ENCODE measurements around the gene ZNF280B.

DNA sequence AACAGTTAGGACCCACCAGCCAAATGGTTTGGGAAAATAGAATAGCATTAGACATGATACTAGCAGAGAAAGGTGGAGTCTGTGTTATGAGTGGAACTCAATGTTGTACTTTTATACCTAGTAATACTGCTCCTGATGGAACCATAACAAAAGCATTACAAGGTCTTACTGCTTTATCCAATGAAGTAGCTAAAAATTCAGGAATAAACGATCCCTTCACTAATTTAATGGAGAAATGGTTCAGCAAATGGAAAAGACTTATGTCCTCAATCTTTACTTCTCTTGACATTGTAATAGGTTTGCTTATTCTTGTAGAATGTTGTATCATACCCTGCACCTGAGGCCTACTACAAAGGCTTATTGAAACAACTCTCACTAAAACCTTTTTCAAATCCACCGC is 50.2 kb downstream of the ZNF280B start:
- TF ChIP-seq RAD21 (CRISPR knock-in tag; IDR thresholded peaks at IDR 0.05): no peak
- TF ChIP-seq, protein P1, sequence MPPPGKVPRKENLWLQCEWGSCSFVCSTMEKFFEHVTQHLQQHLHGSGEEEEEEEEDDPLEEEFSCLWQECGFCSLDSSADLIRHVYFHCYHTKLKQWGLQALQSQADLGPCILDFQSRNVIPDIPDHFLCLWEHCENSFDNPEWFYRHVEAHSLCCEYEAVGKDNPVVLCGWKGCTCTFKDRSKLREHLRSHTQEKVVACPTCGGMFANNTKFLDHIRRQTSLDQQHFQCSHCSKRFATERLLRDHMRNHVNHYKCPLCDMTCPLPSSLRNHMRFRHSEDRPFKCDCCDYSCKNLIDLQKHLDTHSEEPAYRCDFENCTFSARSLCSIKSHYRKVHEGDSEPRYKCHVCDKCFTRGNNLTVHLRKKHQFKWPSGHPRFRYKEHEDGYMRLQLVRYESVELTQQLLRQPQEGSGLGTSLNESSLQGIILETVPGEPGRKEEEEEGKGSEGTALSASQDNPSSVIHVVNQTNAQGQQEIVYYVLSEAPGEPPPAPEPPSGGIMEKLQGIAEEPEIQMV (CRISPR knock-in tag; IDR thresholded peaks at IDR 0.05; ENCODE audit: low read depth): no peak
- TF ChIP-seq NCOR1 (IDR thresholded peaks at IDR 0.05; ENCODE audit: borderline replicate concordance, low read length): no peak
- no peak for TF ChIP-seq SRF (IDR thresholded peaks at IDR 0.05; ENCODE audit: low read depth, low read length)
- TF ChIP-seq, protein P2, sequence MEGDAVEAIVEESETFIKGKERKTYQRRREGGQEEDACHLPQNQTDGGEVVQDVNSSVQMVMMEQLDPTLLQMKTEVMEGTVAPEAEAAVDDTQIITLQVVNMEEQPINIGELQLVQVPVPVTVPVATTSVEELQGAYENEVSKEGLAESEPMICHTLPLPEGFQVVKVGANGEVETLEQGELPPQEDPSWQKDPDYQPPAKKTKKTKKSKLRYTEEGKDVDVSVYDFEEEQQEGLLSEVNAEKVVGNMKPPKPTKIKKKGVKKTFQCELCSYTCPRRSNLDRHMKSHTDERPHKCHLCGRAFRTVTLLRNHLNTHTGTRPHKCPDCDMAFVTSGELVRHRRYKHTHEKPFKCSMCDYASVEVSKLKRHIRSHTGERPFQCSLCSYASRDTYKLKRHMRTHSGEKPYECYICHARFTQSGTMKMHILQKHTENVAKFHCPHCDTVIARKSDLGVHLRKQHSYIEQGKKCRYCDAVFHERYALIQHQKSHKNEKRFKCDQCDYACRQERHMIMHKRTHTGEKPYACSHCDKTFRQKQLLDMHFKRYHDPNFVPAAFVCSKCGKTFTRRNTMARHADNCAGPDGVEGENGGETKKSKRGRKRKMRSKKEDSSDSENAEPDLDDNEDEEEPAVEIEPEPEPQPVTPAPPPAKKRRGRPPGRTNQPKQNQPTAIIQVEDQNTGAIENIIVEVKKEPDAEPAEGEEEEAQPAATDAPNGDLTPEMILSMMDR (CRISPR knock-in tag; IDR thresholded peaks at IDR 0.05): no peak
- no peak for TF ChIP-seq TAF1 (CRISPR knock-in tag; IDR thresholded peaks at IDR 0.05)
- TF ChIP-seq TFE3 (CRISPR knock-in tag; IDR thresholded peaks at IDR 0.05): no peak
- TF ChIP-seq POLR2AphosphoS5 (IDR thresholded peaks at IDR 0.05; ENCODE audit: low read depth, low read length): no peak
- no peak for TF ChIP-seq ARID3A (IDR thresholded peaks at IDR 0.05; ENCODE audit: low read depth, low read length)
- TF ChIP-seq NCOA5 (CRISPR knock-in tag; IDR thresholded peaks at IDR 0.05): no peak

Data from HepG2 (cell line).